H9 (cell line): ENCODE results near the gene ZNF263. TPM values are rescaled to one million over a fixed set of nuclear protein-coding genes. Genes with fewer than 3 reads are reported as not detected.

Experiments
- DNase-seq: peaks from one replicate; pipeline ENCODE4 v3.0.0-alpha.2; 2017
- H2AFZ ChIP-seq: one replicate; pipeline ENCODE4 v1.6.1; 2013; ENCODE audit warnings: mild to moderate bottlenecking, low read length, control low read depth, moderate library complexity
- H2AK5ac ChIP-seq: 2 replicates; pipeline ENCODE4 v1.6.1; 2013; ENCODE audit warnings: low read length, control low read depth, mixed read lengths; ENCODE audit not compliant: insufficient read length
- H2BK120ac ChIP-seq: one replicate; pipeline ENCODE4 v1.6.1; 2013; ENCODE audit warnings: low read depth, mild to moderate bottlenecking, low read length, control low read depth, inconsistent platforms; ENCODE audit not compliant: poor library complexity, severe bottlenecking
- H2BK12ac ChIP-seq: 2 replicates; pipeline ENCODE4 v1.6.1; 2013; ENCODE audit warnings: low read length, control low read depth, mixed read lengths, low read depth; ENCODE audit not compliant: insufficient read length
- H2BK15ac ChIP-seq: 2 replicates; pipeline ENCODE4 v1.6.1; 2013; ENCODE audit warnings: low read depth, low read length, control low read depth
- H2BK20ac ChIP-seq: one replicate; pipeline ENCODE4 v1.6.1; 2013; ENCODE audit warnings: low read depth, mild to moderate bottlenecking, low read length, control low read depth, inconsistent platforms; ENCODE audit not compliant: poor library complexity, severe bottlenecking
- H2BK5ac ChIP-seq: 2 replicates; pipeline ENCODE4 v1.6.1; 2013; ENCODE audit warnings: low read length, control low read depth, mixed read lengths; ENCODE audit not compliant: insufficient read length
- H3K14ac ChIP-seq: 2 replicates; pipeline ENCODE4 v1.6.1; 2013; ENCODE audit warnings: low read length, control low read depth; ENCODE audit not compliant: insufficient read depth
- H3K18ac ChIP-seq: 2 replicates; pipeline ENCODE4 v1.6.1; 2013; ENCODE audit warnings: low read depth, mild to moderate bottlenecking, mixed read lengths, low read length, control low read depth; ENCODE audit not compliant: insufficient read length
- H3K23ac ChIP-seq: 2 replicates; pipeline ENCODE4 v1.6.1; 2013; ENCODE audit warnings: low read length, control low read depth, mixed read lengths, low read depth; ENCODE audit not compliant: insufficient read length
- H3K23me2 ChIP-seq: 2 replicates; pipeline ENCODE4 v1.6.1; 2013; ENCODE audit warnings: low read depth, mild to moderate bottlenecking, mixed read lengths, low read length, control low read depth; ENCODE audit not compliant: insufficient read length, poor library complexity, severe bottlenecking
- H3K27ac ChIP-seq: 2 replicates; pipeline ENCODE4 v1.5.1; 2013; ENCODE audit warnings: low read length, control low read depth, mixed read lengths, low read depth; ENCODE audit not compliant: insufficient read length
- H3K27me3 ChIP-seq: 2 replicates; pipeline ENCODE4 v1.6.1; 2013; ENCODE audit warnings: low read length, control low read depth, inconsistent platforms; ENCODE audit not compliant: insufficient read depth
- H3K4ac ChIP-seq: 2 replicates; pipeline ENCODE4 v1.6.1; 2013; ENCODE audit warnings: low read depth, mild to moderate bottlenecking, control low read depth, inconsistent platforms, low read length, moderate library complexity
- H3K4me1 ChIP-seq: 2 replicates; pipeline ENCODE4 v1.6.1; 2013; ENCODE audit warnings: low read length, control low read depth, inconsistent platforms; ENCODE audit not compliant: insufficient read depth
- H3K4me2 ChIP-seq: 2 replicates; pipeline ENCODE4 v1.6.1; 2013; ENCODE audit warnings: low read length, control low read depth, mixed read lengths; ENCODE audit not compliant: insufficient read length, insufficient read depth
- H3K56ac ChIP-seq: 2 replicates; pipeline ENCODE4 v1.6.1; 2013; ENCODE audit warnings: low read depth, mild to moderate bottlenecking, mixed read lengths, low read length, control low read depth; ENCODE audit not compliant: insufficient read length
- H3K79me1 ChIP-seq: 2 replicates; pipeline ENCODE4 v1.6.1; 2013; ENCODE audit warnings: low read depth, mild to moderate bottlenecking, moderate library complexity, low read length, control low read depth, inconsistent platforms; ENCODE audit not compliant: insufficient read depth, poor library complexity, severe bottlenecking
- H3K79me2 ChIP-seq: 2 replicates; pipeline ENCODE4 v1.6.1; 2013; ENCODE audit warnings: low read length, control low read depth, inconsistent platforms; ENCODE audit not compliant: insufficient read depth
- H3K9ac ChIP-seq: 2 replicates; pipeline ENCODE4 v1.6.1; 2013; ENCODE audit warnings: low read length, control low read depth, mixed read lengths; ENCODE audit not compliant: insufficient read length; ENCODE audit errors: extremely low read depth
- H3K9me3 ChIP-seq: one replicate; pipeline ENCODE4 v1.6.1; 2013; ENCODE audit warnings: low read depth, low read length, inconsistent platforms; ENCODE audit not compliant: control insufficient read depth
- H3T11ph ChIP-seq: one replicate; pipeline ENCODE4 v1.6.1; 2013; ENCODE audit warnings: mild to moderate bottlenecking, low read length, control low read depth, inconsistent platforms
- H4K20me1 ChIP-seq: one replicate; pipeline ENCODE4 v1.6.1; 2013; ENCODE audit not compliant: control insufficient read depth, insufficient read length, insufficient read depth
- H4K5ac ChIP-seq: 2 replicates; pipeline ENCODE4 v1.6.1; 2013; ENCODE audit warnings: low read depth, mild to moderate bottlenecking, mixed read lengths, low read length, control low read depth; ENCODE audit not compliant: insufficient read length
- H4K8ac ChIP-seq: replicated peaks from 2 replicates; pipeline ENCODE4 v1.6.1; 2013; ENCODE audit warnings: low read length, control low read depth, mixed read lengths, low read depth; ENCODE audit not compliant: insufficient read length
- H4K91ac ChIP-seq: 2 replicates; pipeline ENCODE4 v1.6.1; 2013; ENCODE audit warnings: low read depth, mild to moderate bottlenecking, moderate library complexity, mixed read lengths, low read length, control low read depth; ENCODE audit not compliant: insufficient read length
- H3K27ac Mint-ChIP-seq, 3 experiments: 2 replicates in 2 of 3; 3 replicates in 1 of 3; pipeline ENCODE4 v1.8.0; 2020 to 2021; ENCODE audit warnings: mixed read lengths in 3 of 3, mild to moderate bottlenecking in 1 of 3, moderate library complexity in 1 of 3
- H3K27me3 Mint-ChIP-seq: 2 replicates; pipeline ENCODE4 v1.8.0; 2021; ENCODE audit warnings: low read depth, mild to moderate bottlenecking, moderate library complexity, mixed read lengths
- H3K36me3 Mint-ChIP-seq, 3 experiments: 2 replicates in 2 of 3; 3 replicates in 1 of 3; pipeline ENCODE4 v1.8.0; 2020 to 2021; ENCODE audit warnings: low read depth in 3 of 3, mixed read lengths in 3 of 3; ENCODE audit not compliant: insufficient read depth in 1 of 3
- H3K4me1 Mint-ChIP-seq, 2 experiments: 2 replicates each; pipeline ENCODE4 v1.8.0; 2020; ENCODE audit warnings: mixed read lengths in 2 of 2
- H3K4me3 Mint-ChIP-seq, 2 experiments: 2 replicates in 1 of 2; 3 replicates in 1 of 2; pipeline ENCODE4 v1.8.0; 2020 to 2021; ENCODE audit warnings: mild to moderate bottlenecking in 2 of 2, mixed read lengths in 2 of 2, moderate library complexity in 1 of 2
- H3K9me3 Mint-ChIP-seq, 2 experiments: 2 replicates in 1 of 2; 3 replicates in 1 of 2; pipeline ENCODE4 v1.8.0; 2020; ENCODE audit warnings: mild to moderate bottlenecking in 2 of 2, mixed read lengths in 2 of 2, moderate library complexity in 1 of 2
- WGBS: extraction: QIAGEN DNeasy Blood & Tissue Kit; methylation state at CpG from one replicate; pipeline ENCODE4 v1.1.7; 2013; ENCODE audit warnings: missing lambda C conversion rate, low lambda C conversion rate, mixed read lengths; ENCODE audit not compliant: insufficient read length; ENCODE audit errors: extremely low coverage; 5-methylcytosine and 5-hydroxymethylcytosine counted together
- total RNA-seq: library from RNA; stranded (reverse); gene quantifications from 2 replicates; pipeline ENCODE4 v1.2.1, GENCODE V29; 2021
- TF ChIP-seq, protein P1 (sequence below): fragments of 200-600 bp; sonication (generic); conservative IDR thresholded peaks from 3 replicates; pipeline ENCODE4 v1.8.0; 2021; ENCODE audit warnings: antibody characterized with exemption, mild to moderate bottlenecking

Gene ZNF263
- total RNA-seq, 1 experiment from 2014 or later = 35.7 TPM

DNA sequence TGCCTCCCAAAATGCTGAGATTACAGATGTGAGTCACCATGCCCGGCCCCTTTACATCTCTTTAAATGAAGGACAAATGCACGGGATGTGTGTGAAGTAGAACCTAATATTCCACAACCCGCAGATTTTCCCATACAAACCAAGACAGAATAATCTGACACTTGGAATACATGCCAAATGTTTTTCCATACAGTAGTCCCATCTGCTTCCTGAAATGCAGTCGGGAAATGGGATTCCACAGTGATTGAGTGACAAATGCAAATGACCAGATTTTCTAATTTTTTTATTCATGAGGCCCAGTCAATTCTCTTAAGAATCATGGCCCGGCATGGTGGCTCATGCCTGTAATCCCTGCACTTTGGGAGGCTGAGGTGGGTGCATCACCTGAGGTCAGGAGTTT, 41.5 kb upstream of the ZNF263 start:
- Mint-ChIP-seq H3K27me3 (peaks cover 24% of the 10 kb centered on the region), H3K36me3 (peaks cover 0 to 6% (median 0%) of the 10 kb centered on the region in 3 experiments; a peak in 4 of 7 replicates), H3K9me3 (peaks cover 72 to 74% of the 10 kb centered on the region in 2 experiments), H3K4me3 (no peak overlapping the region), H3K27ac (no peak overlapping the region), H3K4me1 (no peaks in the 10 kb centered on the region)
- Histone ChIP-seq H3K9me3 (no peaks in the 10 kb centered on the region), H3K79me2 (no peaks in the 10 kb centered on the region), H2BK12ac (no peak overlapping the region), H3K14ac (no peak overlapping the region), H2BK15ac (no peak overlapping the region), H2BK120ac (no peak overlapping the region), H3K27ac (no peak overlapping the region), H4K20me1 (no peaks in the 10 kb centered on the region), H3K4me1 (no peaks in the 10 kb centered on the region), H3K23me2 (no peaks in the 10 kb centered on the region), H3K4me2 (no peak overlapping the region), H3K23ac (no peak overlapping the region), H3T11ph (no peak overlapping the region), H2AFZ (no peak overlapping the region), H2BK20ac (no peak overlapping the region), H3K9ac (no peak overlapping the region), H3K79me1 (no peaks in the 10 kb centered on the region), H3K18ac (no peak overlapping the region), H4K8ac (no peak overlapping the region), H3K56ac (no peak overlapping the region), H3K4ac (no peak overlapping the region), H2AK5ac (no peak overlapping the region), H4K5ac (no peak overlapping the region), H4K91ac (no peak overlapping the region), H2BK5ac (no peak overlapping the region), H3K27me3 (no peaks in the 10 kb centered on the region)
- TF ChIP-seq, protein P1, sequence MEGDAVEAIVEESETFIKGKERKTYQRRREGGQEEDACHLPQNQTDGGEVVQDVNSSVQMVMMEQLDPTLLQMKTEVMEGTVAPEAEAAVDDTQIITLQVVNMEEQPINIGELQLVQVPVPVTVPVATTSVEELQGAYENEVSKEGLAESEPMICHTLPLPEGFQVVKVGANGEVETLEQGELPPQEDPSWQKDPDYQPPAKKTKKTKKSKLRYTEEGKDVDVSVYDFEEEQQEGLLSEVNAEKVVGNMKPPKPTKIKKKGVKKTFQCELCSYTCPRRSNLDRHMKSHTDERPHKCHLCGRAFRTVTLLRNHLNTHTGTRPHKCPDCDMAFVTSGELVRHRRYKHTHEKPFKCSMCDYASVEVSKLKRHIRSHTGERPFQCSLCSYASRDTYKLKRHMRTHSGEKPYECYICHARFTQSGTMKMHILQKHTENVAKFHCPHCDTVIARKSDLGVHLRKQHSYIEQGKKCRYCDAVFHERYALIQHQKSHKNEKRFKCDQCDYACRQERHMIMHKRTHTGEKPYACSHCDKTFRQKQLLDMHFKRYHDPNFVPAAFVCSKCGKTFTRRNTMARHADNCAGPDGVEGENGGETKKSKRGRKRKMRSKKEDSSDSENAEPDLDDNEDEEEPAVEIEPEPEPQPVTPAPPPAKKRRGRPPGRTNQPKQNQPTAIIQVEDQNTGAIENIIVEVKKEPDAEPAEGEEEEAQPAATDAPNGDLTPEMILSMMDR = no peak
- DNase-seq = no peak
- no CpG with 5 or more reads among the region's 5 CpGs for WGBS
